K562 (cell line): ENCODE measurements around the gene IL1RAPL2. TPM values are rescaled to one million over a fixed set of nuclear protein-coding genes. Genes with fewer than 3 reads are reported as not detected.

Experiments
- ATAC-seq: fragments of 200-7000 bp; cut with Tn5 transposase; 3 replicates; pipeline ENCODE4 v1.9.1; 2020; ENCODE audit warnings: moderate library complexity
- BruUV-seq: library from RNA; stranded (reverse); fragments of 400-500 nt; replicated peaks from 2 replicates; lab custom pipeline; 2021; lab: Mats Ljungman, UMichigan
- CTCF ChIA-PET: fragments of 300-600 bp; formaldehyde crosslinking; extraction: SDS; loops from one replicate; lab custom pipeline; 2021; ENCODE audit warnings: low intra/inter-chr PET ratio; lab: Yijun Ruan, JAX
- POLR2A ChIA-PET: fragments of 300-600, 350-650 bp; sonication (Branson Sonifier 250); formaldehyde crosslinking; extraction: SDS; loops from one replicate; lab custom pipeline; 2021; ENCODE audit warnings: antibody characterized with exemption, inconsistent platforms; lab: Yijun Ruan, JAX
- DNase-seq, 4 experiments: peaks; one replicate each; pipeline versions ENCODE4 v3.0.0 to v3.0.0-alpha.2; 2011 to 2018; ENCODE audit warnings: low spot score in 3 of 4, mixed read lengths in 3 of 4; ENCODE audit errors: extremely low read depth in 1 of 4
- FAIRE-seq: peaks from 2 replicates; lab custom pipeline; 2011; peaks lifted over from hg19 to GRCh38; lab: Jason Lieb, UNC
- H2AFZ ChIP-seq: 2 replicates; pipeline ENCODE4 v1.6.0; 2011; ENCODE audit warnings: low read depth, low read length, control low read depth, inconsistent platforms
- H3K27ac ChIP-seq: fragments of 200-600 bp; 3 replicates; pipeline ENCODE4 v1.8.0; 2011; ENCODE audit warnings: low read depth, mild to moderate bottlenecking, control low read depth, inconsistent platforms, low read length, moderate library complexity, mixed read lengths; ENCODE audit errors: extremely low read depth
- H3K27me3 ChIP-seq, 2 experiments: fragments of 300-600 bp in 1 of 2; 2 replicates in 1 of 2; 3 replicates in 1 of 2; pipeline versions ENCODE4 v1.6.0 to v1.8.0; 2011; ENCODE audit warnings: inconsistent platforms in 2 of 2, low read length in 2 of 2, mild to moderate bottlenecking in 1 of 2, mixed read lengths in 1 of 2, moderate library complexity in 1 of 2; ENCODE audit not compliant: control insufficient read depth in 2 of 2, insufficient read depth in 2 of 2
- H3K36me3 ChIP-seq: fragments of 300-600 bp; 3 replicates; pipeline ENCODE4 v1.8.0; 2011; ENCODE audit warnings: mild to moderate bottlenecking, low read length, inconsistent platforms; ENCODE audit not compliant: control insufficient read depth, insufficient read depth
- H3K4me1 ChIP-seq, 2 experiments: fragments of 200-600 bp in 1 of 2; replicated peaks in 1 of 2; 2 replicates in 1 of 2; 3 replicates in 1 of 2; pipeline versions ENCODE4 v1.5.1 to v1.8.0; 2011; ENCODE audit warnings: inconsistent platforms in 2 of 2, low read length in 2 of 2, mild to moderate bottlenecking in 1 of 2, mixed read lengths in 1 of 2, moderate library complexity in 1 of 2; ENCODE audit not compliant: control insufficient read depth in 2 of 2, insufficient read depth in 2 of 2
- H3K4me2 ChIP-seq: 2 replicates; pipeline ENCODE4 v1.6.1; 2011; ENCODE audit warnings: low read length, control low read depth, inconsistent platforms, mixed read lengths; ENCODE audit not compliant: insufficient read depth
- H3K4me3 ChIP-seq: fragments of 200-600 bp; sonication (generic), shearing (Covaris generic); 2 replicates; pipeline ENCODE4 v1.5.1; 2016; ENCODE audit warnings: control low read depth, inconsistent platforms
- H3K79me2 ChIP-seq: fragments of 200-600 bp; 3 replicates; pipeline ENCODE4 v1.8.0; 2011; ENCODE audit warnings: low read length, inconsistent platforms; ENCODE audit not compliant: control insufficient read depth, insufficient read depth
- H3K9ac ChIP-seq, 2 experiments: 2 replicates each; pipeline versions ENCODE4 v1.6.0 to v1.6.1; 2011; ENCODE audit warnings: low read depth in 2 of 2, low read length in 2 of 2, control low read depth in 1 of 2, inconsistent platforms in 1 of 2, mild to moderate bottlenecking in 1 of 2, mixed read lengths in 1 of 2; ENCODE audit not compliant: insufficient read depth in 1 of 2
- H3K9me1 ChIP-seq: one replicate; pipeline ENCODE4 v1.6.0; 2011; ENCODE audit warnings: inconsistent platforms, mild to moderate bottlenecking, low read length, moderate library complexity; ENCODE audit not compliant: control insufficient read depth, insufficient read depth
- H3K9me3 ChIP-seq: replicated peaks from 2 replicates; pipeline ENCODE4 v1.5.1; 2011; ENCODE audit warnings: low read depth, low read length, inconsistent platforms; ENCODE audit not compliant: control insufficient read depth, insufficient read depth
- H4K20me1 ChIP-seq: replicated peaks from 2 replicates; pipeline ENCODE4 v1.6.1; 2011; ENCODE audit warnings: low read length, inconsistent platforms, mixed read lengths; ENCODE audit not compliant: control insufficient read depth, insufficient read depth
- CHD4 ChIP-seq: fragments of 200-600 bp; sonication (generic); IDR thresholded peaks from 3 replicates; pipeline ENCODE4 v1.6.1; 2012; ENCODE audit warnings: low read depth, mild to moderate bottlenecking, mixed read lengths, low read length, inconsistent platforms; ENCODE audit not compliant: insufficient read depth, insufficient replicate concordance, poor library complexity, severe bottlenecking
- GABPA ChIP-seq: fragments of 200-800 bp; sonication (Bioruptor generic); conservative IDR thresholded peaks from 2 replicates; pipeline ENCODE4 v1.6.1; 2016; ENCODE audit warnings: low read depth, missing genetic modification characterization, missing compliant biosample characterization
- NR3C1 ChIP-seq: sonication (generic); formaldehyde crosslinking; IDR thresholded peaks from 2 replicates; pipeline ENCODE4 v1.8.1; 2022; ENCODE audit warnings: missing genetic modification reagents
- ZBTB49 ChIP-seq: sonication (generic); formaldehyde crosslinking; IDR thresholded peaks from 2 replicates; pipeline ENCODE4 v1.8.0; 2022; ENCODE audit warnings: missing genetic modification reagents, mild to moderate bottlenecking, borderline replicate concordance
- ZFPM2 ChIP-seq: fragments of 250-450 bp; sonication (Bioruptor Pico); IDR thresholded peaks from 2 replicates; pipeline ENCODE4 v1.5.1; 2022; ENCODE audit warnings: mild to moderate bottlenecking
- ZNF316 ChIP-seq: fragments of 450-650 bp; IDR thresholded peaks from 2 replicates; pipeline ENCODE4 v1.6.1; 2016
- WGBS: fragments of 100-300 bp; shearing (Covaris generic); methylation state at CpG from one replicate; pipeline ENCODE4 v1.1.6; 2016; ENCODE audit warnings: low coverage, mixed read lengths; ENCODE audit not compliant: insufficient coverage; ENCODE audit errors: missing lambda C conversion rate; 5-methylcytosine and 5-hydroxymethylcytosine counted together
- in situ Hi-C: fragments of 300-500 bp; cut with MboI; formaldehyde crosslinking; loops from 4 replicates; pipeline ENCODE4 v1.15.0; 2018; ENCODE audit warnings: inconsistent platforms, mixed read lengths
- intact Hi-C: fragments of 100-400 bp; cut with micrococcal nuclease; formaldehyde crosslinking; loops from 2 replicates; pipeline ENCODE4 v1.14.2; 2022
- polyA plus RNA-seq, 8 experiments: library from polyadenylated mRNA; depleted of rRNA in 4 of 8; stranded (reverse) in 5 of 8; unstranded in 3 of 8; fragments of >200 nt; fragmentation: Nextera tagmentation in 2 of 8; fragmentation: Illumina TruSeq in 1 of 8; extraction: Ambion mirVana in 2 of 8; extraction: Trizol in 1 of 8; gene quantifications; 2 replicates each; pipeline versions ENCODE4 v1.2.1 to v1.2.3, GENCODE V29; 2011 to 2014; ENCODE audit warnings: inconsistent platforms in 1 of 8, missing spikeins in 1 of 8
- total RNA-seq, 7 experiments: library from RNA; depleted of rRNA in 6 of 7; stranded (reverse); fragments of >200 nt in 6 of 7; fragmentation: Illumina TruSeq in 2 of 7; extraction: Trizol in 2 of 7; gene quantifications; 2 replicates each; pipeline versions ENCODE4 v1.2.1 to v1.2.3, GENCODE V29; 2011 to 2021; ENCODE audit warnings: low replicate concordance in 1 of 7

The IL1RAPL2 gene
- total and polyA plus RNA-seq, 9 of the 15 experiments (the other 6 are each of a cell fraction or from before 2014, with no cell fraction given) = not detected

DNA sequence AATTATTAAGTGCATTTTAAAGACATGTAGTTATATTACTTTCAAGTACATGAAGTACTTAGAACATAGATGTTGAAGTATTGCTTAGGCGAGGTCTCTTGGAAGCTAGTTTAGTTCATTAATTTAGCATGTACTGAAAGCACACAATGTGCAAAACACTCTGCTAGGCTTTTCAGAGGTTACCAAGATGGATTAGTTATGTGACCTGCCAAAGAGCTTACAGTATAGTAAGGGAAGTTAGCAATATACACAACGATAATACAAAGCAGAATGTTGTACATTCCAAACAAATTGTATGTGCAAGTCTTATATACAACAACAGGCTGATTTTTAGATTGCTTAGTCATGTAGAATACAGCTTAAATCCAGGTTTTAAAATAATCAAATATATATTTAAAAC, 1137.9 kb downstream of the IL1RAPL2 start:
- no peak for DNase-seq
- Histone ChIP-seq H3K4me1 (no peaks in the 10 kb centered on the region), H3K9me3 (no peaks in the 10 kb centered on the region), H3K4me3 (no peak overlapping the region), H3K27ac (no peak overlapping the region), H3K9me1 (no peaks in the 10 kb centered on the region), H3K4me2 (no peak overlapping the region), H3K9ac (no peak overlapping the region), H2AFZ (no peak overlapping the region), H3K79me2 (no peaks in the 10 kb centered on the region), H4K20me1 (no peaks in the 10 kb centered on the region), H3K27me3 (no peaks in the 10 kb centered on the region), H3K36me3 (no peaks in the 10 kb centered on the region)
- TF ChIP-seq ZNF316 (no peak), ZFPM2 (CRISPR knock-in tag) (no peak), GABPA (tag) (no peak), NR3C1 (no peak), CHD4 (no peak), ZBTB49 (CRISPR knock-in tag) (no peak)
- BruUV-seq = no TSS peak
- no peak for FAIRE-seq
- ChIA-PET CTCF (no interaction called here), POLR2A (no interaction called here)
- in situ Hi-C loops = no loop called here
- intact Hi-C loops = no loop called here
- WGBS = 0% methylated on average over 2 of the region's 2 CpGs
- ATAC-seq = no peak
